SKM-1 (cell line): ENCODE measurements around the gene STKLD1.
"Not testable (repeated sequence)": the region's sequence is repeated elsewhere in the genome, so short reads cannot be mapped to it uniquely, and the experiment has no call there.

ENCODE experiments used
- DNase-seq: peaks from one replicate; lab custom pipeline; 2025; ENCODE audit not compliant: unreplicated experiment; lab: John Stamatoyannopoulos, UW

Gene STKLD1

DNA sequence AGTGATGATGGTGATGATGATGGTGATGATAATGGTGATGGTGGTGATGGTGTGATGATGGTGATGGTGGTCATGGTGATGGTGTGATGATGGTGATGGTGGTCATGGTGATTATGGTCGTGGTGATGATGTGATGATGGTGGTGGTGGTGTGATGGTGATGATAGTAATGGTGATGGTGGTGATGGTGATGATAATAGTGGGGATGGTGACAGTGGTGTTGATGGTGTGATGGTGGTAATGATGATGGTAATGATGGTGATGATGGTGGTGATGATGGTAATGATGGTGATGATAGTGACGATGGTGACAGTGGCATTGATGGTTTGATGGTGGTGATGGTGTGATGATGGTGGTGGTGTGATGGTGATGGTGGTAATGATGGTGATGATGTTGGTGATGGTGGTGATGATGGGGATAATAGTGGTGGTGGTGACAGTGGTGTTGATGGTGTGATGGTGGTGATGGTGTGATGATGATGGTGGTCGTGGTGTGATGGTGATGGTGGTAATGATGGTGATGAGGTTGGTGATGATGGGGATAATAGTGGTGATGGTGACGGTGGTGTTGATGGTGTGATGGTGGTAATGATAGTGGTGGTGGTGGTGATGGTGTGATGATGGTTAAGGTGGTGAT lies 6.5 kb downstream of the STKLD1 start:
- DNase-seq = no peak

DNA sequence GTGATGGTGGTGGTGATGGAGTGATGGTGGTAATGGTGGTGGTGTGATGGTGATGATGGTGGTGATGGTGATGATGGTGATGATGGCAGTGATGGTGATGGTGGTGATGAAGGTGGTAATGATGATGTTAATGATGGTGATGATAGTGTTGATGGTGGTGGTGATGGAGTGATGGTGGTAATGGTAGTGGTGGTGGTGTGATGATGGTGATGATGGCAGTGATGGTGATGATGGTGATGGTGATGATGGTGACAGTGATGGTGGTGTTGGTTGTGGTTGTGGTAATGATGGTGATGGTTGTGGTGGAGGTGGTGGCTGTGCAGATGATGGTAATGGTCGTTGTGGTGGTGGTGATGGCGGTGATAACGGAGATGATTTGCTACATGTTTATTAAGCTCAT lies 7.3 kb downstream of the STKLD1 start:
- no peak for DNase-seq

DNA sequence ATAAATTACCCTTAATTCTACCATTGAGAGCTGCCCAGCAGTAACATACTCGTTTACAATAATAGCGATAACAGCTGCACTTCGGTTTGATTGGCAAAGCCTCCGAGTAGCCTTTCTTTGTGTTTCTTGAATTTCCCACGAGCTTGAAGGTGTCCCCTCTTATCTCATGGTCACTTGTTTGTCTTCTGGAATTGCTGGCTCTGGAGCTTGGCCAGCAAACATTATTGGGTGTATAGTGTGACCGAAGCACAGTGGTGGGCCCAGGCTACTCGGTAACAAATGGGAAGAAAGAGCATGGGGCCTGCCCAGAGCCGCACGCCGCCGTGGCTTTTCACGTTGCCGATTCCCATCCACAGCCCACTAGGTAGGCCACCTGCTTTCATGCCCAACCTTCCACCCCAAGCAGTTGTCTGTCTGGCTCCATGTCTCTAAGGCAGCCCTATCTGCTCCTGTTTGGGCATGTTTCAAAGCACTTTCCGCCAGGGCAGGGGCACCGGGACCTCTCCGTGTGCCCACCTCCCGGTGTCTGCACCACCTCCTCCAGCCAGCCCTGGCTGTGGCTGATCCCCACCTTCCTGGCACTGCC lies 8.7 kb downstream of the STKLD1 start:
- no peak for DNase-seq

DNA sequence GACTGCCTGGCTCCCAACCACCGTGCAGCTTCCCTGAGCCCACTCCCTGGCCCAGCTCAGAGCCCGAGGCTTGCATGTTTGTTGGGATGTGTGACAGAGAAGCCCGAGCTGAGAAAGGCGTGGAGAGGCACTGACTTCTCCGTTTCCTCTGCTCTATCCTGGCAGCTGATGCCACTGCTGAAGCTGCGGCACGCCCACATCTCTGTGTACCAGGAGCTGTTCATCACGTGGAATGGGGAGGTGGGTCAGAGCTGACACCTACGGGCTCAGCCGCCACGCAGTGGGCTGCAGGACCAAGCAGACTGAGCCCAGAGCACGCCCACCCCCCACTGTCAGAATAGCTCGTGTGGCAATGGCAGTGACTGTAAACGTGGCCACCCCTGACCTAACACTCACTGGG lies 9.3 kb downstream of the STKLD1 start:
- DNase-seq = no peak

DNA sequence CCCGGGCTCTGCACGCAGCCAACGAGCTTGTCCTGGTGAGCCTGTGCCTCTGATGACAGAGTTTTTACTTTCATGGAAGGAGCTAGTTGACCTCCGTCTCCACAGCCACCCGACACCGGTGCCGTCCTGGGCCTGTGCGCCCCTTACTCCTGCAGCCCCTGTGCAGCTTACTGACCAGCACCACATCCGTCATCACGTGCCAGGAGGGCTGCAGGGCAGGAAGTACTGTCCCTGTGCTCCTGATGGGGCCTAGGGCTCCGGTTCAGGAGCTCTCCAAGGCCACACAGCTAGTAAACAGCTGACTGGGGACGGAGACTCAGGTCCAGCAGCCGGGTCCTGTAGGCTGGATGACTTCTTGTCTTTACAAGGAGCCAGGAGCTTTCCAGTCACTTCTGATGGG lies 10.2 kb downstream of the STKLD1 start:
- DNase-seq = no peak

DNA sequence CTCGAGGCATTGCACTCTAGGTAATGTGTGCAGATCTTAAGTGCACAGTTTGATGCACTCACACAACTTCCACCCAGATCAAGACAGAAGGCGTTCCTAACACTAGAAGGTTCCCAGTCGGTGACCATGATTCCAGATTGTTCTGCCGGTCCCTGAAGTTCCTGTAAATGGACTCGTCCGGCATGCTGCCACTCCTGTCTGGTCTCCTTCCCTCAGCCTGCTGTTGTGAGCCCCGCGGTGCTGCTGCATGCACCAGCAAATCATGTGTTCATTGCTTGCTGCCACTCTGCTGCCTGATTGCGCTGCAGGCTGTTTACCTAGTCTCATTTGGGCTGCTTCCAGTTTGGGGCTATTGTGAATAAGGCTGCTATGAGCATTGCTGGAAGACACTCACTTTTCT lies 11.5 kb downstream of the STKLD1 start:
- DNase-seq = no peak

DNA sequence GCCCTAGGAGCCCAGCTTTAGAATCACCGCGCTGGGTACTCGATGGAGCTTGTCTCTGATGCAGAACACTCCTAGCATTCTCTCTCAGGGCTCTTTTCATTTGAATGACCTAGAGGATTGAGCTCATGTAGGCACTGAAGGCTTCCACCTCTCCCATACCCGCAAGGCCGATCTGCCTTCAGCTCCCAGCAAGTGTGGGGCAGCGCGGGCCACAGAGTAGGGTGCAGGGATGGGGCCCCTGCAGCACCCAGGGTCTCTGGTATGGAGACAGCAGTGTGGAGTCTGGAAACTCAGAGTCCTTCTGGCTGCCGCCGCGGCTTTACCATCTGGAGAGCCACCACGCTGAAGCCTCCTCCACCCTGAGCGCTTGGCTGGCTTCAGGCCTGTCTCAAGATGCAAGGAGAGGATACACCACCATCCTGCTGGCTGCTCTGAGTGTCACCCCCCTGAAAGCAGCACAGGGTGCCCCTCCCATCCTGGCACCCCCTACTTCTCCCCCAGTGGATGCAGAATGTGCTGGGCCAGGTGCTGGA lies 12.9 kb downstream of the STKLD1 start:
- DNase-seq = no peak

DNA sequence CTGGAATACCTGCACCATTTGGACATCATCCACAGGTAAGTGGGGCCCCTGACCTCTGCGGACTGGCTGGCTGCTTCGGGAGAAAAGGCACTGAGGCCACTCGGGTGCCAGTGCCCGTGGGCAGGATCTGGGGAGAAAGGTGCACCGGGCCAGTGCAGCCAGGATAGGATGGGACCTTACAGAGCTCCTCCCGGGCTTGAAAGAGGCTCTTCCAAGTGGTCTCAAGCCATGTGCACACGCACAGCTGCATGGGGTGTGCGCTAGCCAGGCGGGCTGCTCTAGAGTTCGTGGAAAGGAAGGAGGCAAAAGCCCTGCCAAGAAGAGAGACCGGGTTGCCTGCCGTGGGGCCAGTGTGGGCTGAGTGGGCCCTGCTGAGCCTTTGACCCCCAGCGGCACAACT lies 13.4 kb downstream of the STKLD1 start:
- DNase-seq = no peak

DNA sequence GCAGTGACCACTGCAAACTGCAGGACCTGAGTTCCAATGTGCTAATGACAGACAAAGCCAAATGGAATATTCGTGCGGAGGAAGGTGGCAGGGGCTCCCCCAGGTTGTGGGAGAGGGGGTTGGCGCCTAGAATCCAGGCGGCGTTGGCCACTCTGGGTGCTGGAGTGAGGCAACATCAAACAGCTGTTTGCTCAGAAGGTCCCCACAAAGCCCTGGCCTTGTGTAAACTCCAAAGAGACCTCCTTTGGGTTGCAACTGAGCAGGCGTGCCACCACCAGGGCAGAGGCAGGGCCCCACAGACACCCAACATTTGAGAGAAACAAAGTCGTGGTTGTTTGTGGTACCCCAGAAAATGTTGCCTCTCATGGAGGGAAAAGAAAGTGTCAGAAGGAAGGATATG lies 14.5 kb downstream of the STKLD1 start:
- DNase-seq = no peak

DNA sequence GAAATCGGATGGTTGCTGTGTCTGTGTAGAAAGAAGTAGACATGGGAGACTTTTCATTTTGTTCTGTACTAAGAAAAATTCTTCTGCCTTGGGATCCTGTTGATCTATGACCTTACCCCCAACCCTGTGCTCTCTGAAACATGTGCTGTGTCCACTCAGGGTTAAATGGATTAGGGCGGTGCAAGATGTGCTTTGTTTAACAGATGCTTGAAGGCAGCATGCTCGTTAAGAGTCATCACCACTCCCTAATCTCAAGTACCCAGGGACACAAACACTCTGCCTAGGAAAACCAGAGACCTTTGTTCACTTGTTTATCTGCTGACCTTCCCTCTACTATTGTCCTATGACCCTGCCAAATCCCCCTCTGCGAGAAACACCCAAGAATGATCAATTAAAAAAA lies 15.3 kb downstream of the STKLD1 start:
- not testable (repeated sequence) for DNase-seq

DNA sequence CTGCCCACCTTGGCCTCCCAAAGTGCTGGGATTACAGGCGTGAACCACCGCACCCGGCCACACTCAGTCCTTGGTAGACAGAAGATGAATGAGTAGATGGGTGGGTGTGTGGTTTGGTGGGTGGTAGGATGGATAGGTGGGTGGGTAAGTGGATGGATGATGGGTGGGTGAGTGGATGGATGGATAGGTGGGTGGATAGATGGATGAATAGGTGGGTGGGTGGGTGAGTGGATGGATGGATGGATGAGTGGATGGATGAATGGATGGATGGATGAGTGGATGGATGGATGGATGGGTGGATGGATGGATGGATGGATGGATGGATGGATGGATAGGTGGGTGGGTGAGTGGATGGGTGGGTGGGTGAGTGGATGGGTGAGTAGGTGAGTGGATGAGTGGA lies 16.1 kb downstream of the STKLD1 start:
- DNase-seq = not testable (repeated sequence)

DNA sequence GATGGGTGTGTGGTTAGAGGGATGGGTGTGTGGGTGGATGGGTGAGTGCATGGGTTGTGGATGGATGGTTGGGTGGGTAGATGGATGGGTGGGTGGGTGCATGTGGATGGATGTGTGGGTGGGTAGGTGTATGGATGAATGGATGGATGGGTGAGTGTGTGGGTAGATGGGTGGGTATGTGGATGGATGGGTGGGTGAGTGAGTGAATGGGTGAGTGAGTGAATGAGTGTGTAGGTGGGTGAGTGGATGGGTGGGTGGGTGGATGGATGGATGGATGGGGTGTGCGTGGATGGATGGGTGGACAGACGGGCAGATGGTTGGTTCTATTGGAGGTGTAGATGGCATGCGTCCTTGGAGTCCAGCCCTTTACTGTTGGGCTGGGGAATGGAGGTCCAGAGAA lies 17.2 kb downstream of the STKLD1 start:
- no peak for DNase-seq

DNA sequence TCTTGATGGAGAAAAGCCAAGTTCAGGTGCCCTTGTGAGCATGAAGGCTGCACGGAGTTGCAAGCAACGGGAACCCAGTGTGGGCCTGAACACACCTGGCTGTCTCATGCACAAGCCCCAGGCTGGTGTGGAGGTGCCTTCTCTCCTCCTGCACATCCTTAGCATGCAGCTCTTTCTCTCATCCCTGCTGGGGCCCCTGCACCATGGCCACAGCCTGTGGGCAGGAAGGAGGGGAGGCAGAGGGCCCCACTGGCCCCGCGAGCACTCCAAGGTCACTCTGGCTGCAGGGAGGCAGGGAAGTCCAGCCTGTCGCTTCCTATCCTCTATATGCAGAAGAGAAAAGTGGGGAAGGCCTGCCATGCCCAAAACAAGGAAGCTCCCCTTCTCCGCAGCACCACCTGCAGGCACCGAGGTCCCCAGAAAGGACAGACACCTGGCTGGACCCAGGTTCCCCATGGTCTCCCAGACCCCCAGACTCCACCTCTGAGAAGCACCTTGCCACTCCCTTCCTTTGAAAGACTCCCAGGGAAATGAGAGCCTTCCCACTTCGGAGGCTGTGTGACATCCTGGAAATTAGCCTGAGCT lies 18.6 kb downstream of the STKLD1 start:
- DNase-seq = no peak

DNA sequence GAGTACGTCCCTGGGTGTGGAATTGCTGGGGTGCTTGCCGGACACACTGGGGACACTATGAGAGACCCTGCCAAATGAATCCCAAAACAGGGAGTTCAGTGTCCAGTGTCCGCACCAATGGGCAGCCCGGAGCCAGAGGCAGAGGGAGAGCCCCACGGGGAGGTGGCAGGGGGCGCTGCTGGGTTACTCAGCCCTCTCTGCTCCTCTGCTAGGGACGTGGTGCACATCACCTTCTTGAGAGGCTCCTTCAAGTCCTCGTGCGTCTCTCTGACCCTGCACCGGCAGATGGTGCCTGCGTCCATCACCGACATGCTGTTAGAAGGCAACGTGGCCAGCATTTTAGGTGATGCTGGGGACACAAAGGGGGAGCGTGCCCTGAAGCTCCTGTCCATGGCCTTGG lies 20.8 kb downstream of the STKLD1 start:
- DNase-seq = no peak

DNA sequence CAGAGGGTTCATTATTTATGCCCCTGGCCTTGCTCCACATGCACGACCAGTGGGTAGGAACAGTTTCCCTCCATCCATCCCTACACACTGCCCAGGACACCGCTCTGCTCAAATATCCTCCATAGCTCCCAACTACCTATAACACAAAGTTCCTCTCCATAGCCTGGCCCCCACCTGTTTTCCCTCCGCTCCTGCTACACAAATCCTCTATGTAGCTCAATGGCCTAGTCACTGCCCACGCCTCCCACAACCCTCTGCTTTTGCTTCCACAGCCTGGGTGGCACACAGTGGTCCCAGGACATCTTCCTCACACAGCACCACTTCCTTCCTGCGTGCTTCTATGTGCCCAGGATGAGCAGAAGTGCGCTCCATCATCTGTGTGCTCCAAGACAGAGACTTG lies 21.2 kb downstream of the STKLD1 start:
- no peak for DNase-seq

DNA sequence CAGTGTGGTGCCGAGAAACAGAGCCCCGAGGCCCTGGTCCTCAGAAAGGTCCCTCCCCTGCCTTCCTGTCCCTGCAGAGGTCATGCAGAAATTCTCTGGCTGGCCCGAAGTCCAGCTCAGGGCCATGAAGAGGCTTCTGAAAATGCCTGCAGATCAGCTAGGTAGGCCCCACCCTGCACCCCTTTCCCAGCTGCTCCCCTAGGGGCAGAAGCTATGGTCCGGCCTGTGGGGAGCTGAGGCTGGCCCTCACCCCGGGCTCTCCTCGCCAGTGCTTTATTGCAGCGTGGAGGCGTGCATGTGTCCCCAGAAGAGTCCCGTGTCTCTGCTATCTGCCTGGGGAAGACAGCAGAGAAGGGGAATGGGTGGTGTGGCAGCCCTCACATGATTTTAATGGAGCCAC lies 21.7 kb downstream of the STKLD1 start:
- DNase-seq = no peak

DNA sequence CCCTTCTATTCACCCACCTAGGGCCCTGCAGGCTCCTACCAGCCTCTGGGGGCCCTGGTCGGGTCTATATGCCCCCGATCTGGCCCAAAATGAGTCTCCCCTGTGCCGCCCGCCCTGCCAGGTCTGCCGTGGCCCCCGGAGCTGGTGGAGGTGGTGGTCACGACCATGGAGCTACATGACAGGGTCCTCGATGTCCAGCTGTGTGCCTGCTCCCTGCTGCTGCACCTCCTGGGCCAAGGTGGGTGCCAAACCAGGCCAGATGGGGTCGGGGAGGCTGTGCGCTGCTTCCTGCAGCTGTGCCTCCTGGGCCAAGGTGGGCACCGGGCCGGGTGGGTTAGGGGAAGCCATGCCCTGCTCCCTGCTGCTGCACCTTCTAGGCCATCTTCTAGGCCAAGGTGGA lies 24.1 kb downstream of the STKLD1 start:
- DNase-seq = no peak

DNA sequence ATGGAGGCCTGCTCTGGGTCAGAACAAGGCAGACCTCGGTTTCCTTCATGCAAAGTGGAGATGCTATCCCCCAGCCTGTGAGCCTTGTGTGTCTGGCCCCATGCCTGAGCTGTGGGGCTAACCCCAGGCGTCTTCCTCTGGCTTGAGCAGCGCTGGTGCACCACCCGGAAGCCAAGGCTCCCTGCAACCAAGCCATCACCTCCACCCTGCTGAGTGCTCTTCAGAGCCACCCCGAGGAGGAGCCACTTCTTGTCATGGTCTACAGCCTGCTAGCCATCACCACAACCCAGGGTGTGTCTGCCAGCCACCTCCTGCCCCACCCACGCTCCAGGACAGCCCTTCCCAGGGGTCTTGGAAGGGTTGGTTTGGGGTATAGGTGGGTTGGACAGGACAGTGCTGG lies 25.4 kb downstream of the STKLD1 start:
- no peak for DNase-seq

DNA sequence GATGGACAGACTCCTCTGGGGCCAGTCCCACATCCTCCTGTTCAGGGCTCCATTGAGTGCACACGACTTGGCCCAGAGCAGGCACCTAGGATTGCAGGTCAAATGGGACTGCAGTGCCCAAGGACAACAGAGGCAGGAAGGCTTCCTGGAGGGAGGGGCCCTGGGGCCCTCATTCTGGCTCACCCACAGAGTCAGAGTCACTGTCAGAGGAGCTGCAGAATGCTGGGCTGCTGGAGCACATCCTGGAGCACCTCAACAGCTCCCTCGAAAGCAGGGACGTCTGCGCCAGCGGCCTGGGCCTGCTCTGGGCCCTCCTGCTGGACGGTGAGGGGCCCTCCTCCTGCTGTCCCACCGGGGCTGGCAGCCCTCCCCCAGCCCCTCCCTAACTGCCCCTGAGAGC lies 26.5 kb downstream of the STKLD1 start:
- no peak for DNase-seq

DNA sequence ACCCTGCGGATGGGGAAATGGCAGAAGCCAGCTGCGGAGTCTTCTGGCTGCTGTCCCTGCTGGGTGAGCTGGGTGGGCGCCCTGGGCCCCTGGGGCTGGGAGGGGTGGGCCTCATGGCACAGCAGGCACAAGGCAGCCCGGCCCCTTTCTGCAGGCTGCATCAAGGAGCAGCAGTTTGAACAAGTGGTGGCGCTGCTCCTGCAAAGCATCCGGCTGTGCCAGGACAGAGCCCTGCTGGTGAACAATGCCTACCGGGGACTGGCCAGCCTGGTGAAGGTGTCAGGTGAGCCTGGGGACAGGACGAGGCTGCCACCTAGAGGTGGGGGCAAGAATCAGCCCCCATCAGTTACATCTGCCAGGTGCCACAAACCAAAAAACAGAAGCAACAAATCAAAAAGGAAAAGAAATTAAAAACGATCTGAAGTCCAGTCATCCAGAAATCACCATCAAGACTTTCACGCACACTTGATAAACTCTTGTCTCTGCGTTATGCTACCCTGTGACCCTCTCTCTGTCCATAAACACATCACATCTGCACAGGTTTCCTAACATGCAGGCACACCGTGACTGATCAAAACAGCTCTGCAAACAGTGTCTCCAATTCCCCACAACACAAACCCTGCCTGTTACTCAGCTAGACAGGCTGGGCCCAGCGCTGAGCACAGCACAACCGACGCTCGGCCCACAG lies 27.7 kb downstream of the STKLD1 start:
- DNase-seq = no peak

DNA sequence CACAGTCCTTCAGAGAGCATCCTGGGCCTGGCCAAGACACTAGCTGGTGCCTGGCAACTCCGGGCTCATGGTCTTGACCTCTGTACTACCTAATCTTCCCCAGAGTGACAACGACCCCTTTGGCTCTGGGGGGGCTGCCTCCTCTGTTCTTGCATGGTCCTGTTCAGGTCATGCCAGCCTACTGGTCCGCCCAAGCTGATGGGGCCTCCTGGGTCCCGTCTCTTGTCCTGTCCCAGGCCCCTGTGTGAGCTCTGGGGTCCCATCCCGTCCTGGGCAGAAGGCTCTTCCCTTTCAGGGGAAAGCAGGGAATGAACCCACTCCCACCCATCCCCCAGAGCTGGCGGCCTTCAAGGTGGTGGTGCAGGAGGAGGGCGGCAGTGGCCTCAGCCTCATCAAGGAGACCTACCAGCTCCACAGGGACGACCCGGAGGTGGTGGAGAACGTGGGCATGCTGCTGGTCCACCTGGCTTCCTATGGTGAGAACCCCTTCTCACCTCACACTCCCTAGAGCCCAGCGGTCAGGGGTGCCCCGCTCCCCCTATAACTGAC lies 28.4 kb downstream of the STKLD1 start:
- no peak for DNase-seq
